Neural cell (in vitro differentiated cells): ENCODE results near the gene EVA1A. TPM values are rescaled to one million over a fixed set of nuclear protein-coding genes. Genes with fewer than 3 reads are reported as not detected.
"Not testable (repeated sequence)": the region's sequence is repeated elsewhere in the genome, so short reads cannot be mapped to it uniquely, and the experiment has no call there.

Source experiments
- H2AFZ ChIP-seq: fragments of 200-600, 300-800 bp; sonication (generic), shearing (Covaris generic); 2 replicates; pipeline ENCODE4 v1.6.0; 2014; ENCODE audit warnings: low read depth, mild to moderate bottlenecking, antibody characterized with exemption, low read length, moderate library complexity
- H3F3A ChIP-seq: fragments of 200-600 bp; shearing (Covaris generic); 2 replicates; pipeline ENCODE4 v1.6.1; 2016; ENCODE audit warnings: mild to moderate bottlenecking, moderate library complexity, mixed read lengths, antibody characterized with exemption, low read length; ENCODE audit not compliant: insufficient read depth, poor library complexity, severe bottlenecking
- H3K27ac ChIP-seq: fragments of 200-600, 300-800 bp; sonication (generic), shearing (Covaris generic); 2 replicates; pipeline ENCODE4 v1.5.1; 2014; ENCODE audit warnings: mild to moderate bottlenecking, low read length, moderate library complexity
- H3K27me3 ChIP-seq: fragments of 300-800, 200-600 bp; sonication (generic), shearing (Covaris generic); 2 replicates; pipeline ENCODE4 v1.6.0; 2014; ENCODE audit warnings: mild to moderate bottlenecking, low read depth, low read length, moderate library complexity; ENCODE audit not compliant: insufficient read depth
- H3K36me3 ChIP-seq: fragments of 300-800, 200-600 bp; sonication (generic), shearing (Covaris generic); 2 replicates; pipeline ENCODE4 v1.5.1; 2014; ENCODE audit warnings: mild to moderate bottlenecking, antibody characterized with exemption, low read length, moderate library complexity; ENCODE audit not compliant: insufficient read depth
- H3K4me2 ChIP-seq: fragments of 300-800, 200-600 bp; sonication (generic), shearing (Covaris generic); 2 replicates; pipeline ENCODE4 v1.6.0; 2014; ENCODE audit warnings: mild to moderate bottlenecking, low read length
- H3K4me3 ChIP-seq: fragments of 300-800, 200-600 bp; sonication (generic), shearing (Covaris generic); 2 replicates; pipeline ENCODE4 v1.5.1; 2014; ENCODE audit warnings: mild to moderate bottlenecking, low read length, moderate library complexity
- H3K79me2 ChIP-seq: fragments of 200-600 bp; shearing (Covaris generic); replicated peaks from 2 replicates; pipeline ENCODE4 v1.6.0; 2014; ENCODE audit warnings: mild to moderate bottlenecking, low read length, moderate library complexity; ENCODE audit not compliant: insufficient read depth
- H3K9ac ChIP-seq: fragments of 300-800, 200-600 bp; sonication (generic), shearing (Covaris generic); 2 replicates; pipeline ENCODE4 v1.6.1; 2016; ENCODE audit warnings: mild to moderate bottlenecking, low read length, mixed read lengths
- H3K9me2 ChIP-seq: fragments of 200-600 bp; shearing (Covaris generic); 2 replicates; pipeline ENCODE4 v1.6.1; 2016; ENCODE audit warnings: mild to moderate bottlenecking, low read length, mixed read lengths; ENCODE audit not compliant: insufficient read depth
- H3K9me3 ChIP-seq: fragments of 200-600, 300-800 bp; sonication (generic), shearing (Covaris generic); 2 replicates; pipeline ENCODE4 v1.6.1; 2016; ENCODE audit warnings: mild to moderate bottlenecking, mixed run types, low read length, moderate library complexity, mixed read lengths
- H4K20me1 ChIP-seq: fragments of 200-600 bp; shearing (Covaris generic); 2 replicates; pipeline ENCODE4 v1.6.1; 2016; ENCODE audit warnings: mild to moderate bottlenecking, mixed run types; ENCODE audit not compliant: insufficient read depth
- EP300 ChIP-seq: fragments of 450-650 bp; conservative IDR thresholded peaks from 2 replicates; pipeline ENCODE4 v1.6.1; 2014; ENCODE audit warnings: antibody characterized with exemption, mild to moderate bottlenecking, moderate library complexity; ENCODE audit not compliant: poor library complexity, severe bottlenecking
- EZH2 ChIP-seq: fragments of 200-600, 300-800 bp; shearing (Covaris generic), sonication (generic); IDR thresholded peaks from 2 replicates; pipeline ENCODE4 v1.6.1; 2014; ENCODE audit warnings: antibody characterized with exemption, low read length, borderline replicate concordance, mild to moderate bottlenecking; ENCODE audit not compliant: insufficient read depth, poor library complexity, severe bottlenecking
- MXI1 ChIP-seq: fragments of 450-650 bp; conservative IDR thresholded peaks from 2 replicates; pipeline ENCODE4 v1.6.1; 2014; ENCODE audit warnings: antibody characterized with exemption, mild to moderate bottlenecking; ENCODE audit not compliant: poor library complexity, severe bottlenecking
- POLR2AphosphoS5 ChIP-seq: IDR thresholded peaks from 2 replicates; pipeline ENCODE4 v1.6.1; 2012
- RAD21 ChIP-seq: fragments of 450-650 bp; conservative IDR thresholded peaks from 2 replicates; pipeline ENCODE4 v1.6.1; 2014; ENCODE audit warnings: antibody characterized with exemption, mild to moderate bottlenecking, moderate library complexity
- SMC3 ChIP-seq: fragments of 450-650 bp; conservative IDR thresholded peaks from 2 replicates; pipeline ENCODE4 v1.6.1; 2014; ENCODE audit warnings: antibody characterized with exemption, mild to moderate bottlenecking, moderate library complexity; ENCODE audit not compliant: poor library complexity
- TAF1 ChIP-seq: IDR thresholded peaks from 2 replicates; pipeline ENCODE4 v1.6.1; 2012; ENCODE audit warnings: low read depth
- polyA plus RNA-seq: library from polyadenylated mRNA; depleted of rRNA; stranded (reverse); fragments of >200 nt; gene quantifications from 2 replicates; pipeline ENCODE4 v1.2.3, GENCODE V29; 2014
- TF ChIP-seq, protein P1 (sequence below): fragments of 450-650 bp; IDR thresholded peaks from 2 replicates; pipeline ENCODE4 v1.5.1; 2014; ENCODE audit warnings: antibody characterized with exemption, mild to moderate bottlenecking, moderate library complexity; ENCODE audit not compliant: poor library complexity, severe bottlenecking

The EVA1A gene
- polyA plus RNA-seq, 1 donor from 2014 or later = not detected

DNA sequence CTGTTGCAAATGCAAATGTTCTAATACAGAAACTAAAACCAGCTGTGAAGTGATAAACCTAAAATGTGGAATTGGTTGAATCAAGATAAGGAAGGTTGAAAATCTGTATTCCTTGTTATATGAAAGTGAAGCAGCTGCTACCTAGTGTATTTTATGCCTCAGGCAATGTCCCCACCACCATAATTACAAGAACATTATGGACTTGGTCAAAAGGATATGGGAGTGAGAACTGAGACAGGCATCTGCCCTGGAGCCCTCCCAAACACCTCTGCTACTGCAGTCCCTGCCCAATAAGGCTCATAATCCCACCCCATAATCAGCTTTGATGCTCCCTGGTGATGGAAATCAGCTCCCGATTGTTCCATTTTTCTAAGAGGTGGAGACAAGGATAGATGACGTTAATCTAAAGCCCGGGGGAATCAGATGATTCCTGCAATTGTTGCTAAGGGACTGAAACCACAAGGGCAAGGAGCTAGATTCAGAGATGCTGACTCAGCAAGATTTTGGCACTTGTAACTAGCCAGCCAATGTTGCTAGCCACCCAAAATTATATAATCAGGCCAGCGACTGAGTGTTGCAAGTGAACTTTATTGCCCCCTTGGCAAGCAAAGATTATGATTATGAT lies 69.5 kb downstream of the EVA1A start:
- no peak overlapping the region for H2AFZ ChIP-seq
- H3K9me3 ChIP-seq = no peaks in the 10 kb centered on the region
- no peak overlapping the region for H3K4me3 ChIP-seq
- no peaks in the 10 kb centered on the region for H3K9me2 ChIP-seq
- no peaks in the 10 kb centered on the region for H3K36me3 ChIP-seq
- H3K9ac ChIP-seq = no peak overlapping the region
- no peak overlapping the region for H3K27ac ChIP-seq
- TF ChIP-seq EP300 = no peak
- TF ChIP-seq POLR2AphosphoS5 = no peak
- no peak for TF ChIP-seq SMC3
- no peaks in the 10 kb centered on the region for H3F3A ChIP-seq
- no peaks in the 10 kb centered on the region for H3K79me2 ChIP-seq
- no peaks in the 10 kb centered on the region for H3K27me3 ChIP-seq
- H3K4me2 ChIP-seq = no peak overlapping the region
- H4K20me1 ChIP-seq = no peaks in the 10 kb centered on the region

DNA sequence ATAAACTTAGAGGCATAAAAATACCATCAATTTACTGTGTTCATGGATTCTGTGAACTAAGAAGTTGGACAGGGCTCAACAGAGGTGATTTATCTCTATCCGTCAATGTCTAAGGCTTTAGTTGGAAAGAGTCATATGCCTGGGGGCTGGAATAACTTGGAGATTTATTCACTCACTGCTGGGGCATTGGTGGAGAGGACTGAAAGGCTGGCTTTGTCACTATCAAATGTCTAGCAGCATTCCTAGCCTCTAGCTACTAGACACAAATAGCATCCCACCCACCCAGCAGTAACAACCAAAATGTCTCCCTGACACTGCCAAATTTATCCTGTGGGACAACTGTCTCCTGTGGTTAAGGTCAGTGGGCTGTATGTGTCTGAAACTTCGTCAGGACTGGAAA lies 71.0 kb downstream of the EVA1A start:
- Histone ChIP-seq H3K4me3 (no peak overlapping the region), H3K27ac (no peak overlapping the region), H4K20me1 (no peaks in the 10 kb centered on the region), H3K36me3 (no peaks in the 10 kb centered on the region), H3K4me2 (no peak overlapping the region), H3K27me3 (no peaks in the 10 kb centered on the region), H3K9me2 (no peaks in the 10 kb centered on the region), H3F3A (no peaks in the 10 kb centered on the region), H3K9me3 (no peaks in the 10 kb centered on the region), H2AFZ (no peak overlapping the region), H3K79me2 (no peaks in the 10 kb centered on the region), H3K9ac (no peak overlapping the region)
- TF ChIP-seq POLR2AphosphoS5 = no peak
- TF ChIP-seq EZH2 = no peak
- TF ChIP-seq, protein P1, sequence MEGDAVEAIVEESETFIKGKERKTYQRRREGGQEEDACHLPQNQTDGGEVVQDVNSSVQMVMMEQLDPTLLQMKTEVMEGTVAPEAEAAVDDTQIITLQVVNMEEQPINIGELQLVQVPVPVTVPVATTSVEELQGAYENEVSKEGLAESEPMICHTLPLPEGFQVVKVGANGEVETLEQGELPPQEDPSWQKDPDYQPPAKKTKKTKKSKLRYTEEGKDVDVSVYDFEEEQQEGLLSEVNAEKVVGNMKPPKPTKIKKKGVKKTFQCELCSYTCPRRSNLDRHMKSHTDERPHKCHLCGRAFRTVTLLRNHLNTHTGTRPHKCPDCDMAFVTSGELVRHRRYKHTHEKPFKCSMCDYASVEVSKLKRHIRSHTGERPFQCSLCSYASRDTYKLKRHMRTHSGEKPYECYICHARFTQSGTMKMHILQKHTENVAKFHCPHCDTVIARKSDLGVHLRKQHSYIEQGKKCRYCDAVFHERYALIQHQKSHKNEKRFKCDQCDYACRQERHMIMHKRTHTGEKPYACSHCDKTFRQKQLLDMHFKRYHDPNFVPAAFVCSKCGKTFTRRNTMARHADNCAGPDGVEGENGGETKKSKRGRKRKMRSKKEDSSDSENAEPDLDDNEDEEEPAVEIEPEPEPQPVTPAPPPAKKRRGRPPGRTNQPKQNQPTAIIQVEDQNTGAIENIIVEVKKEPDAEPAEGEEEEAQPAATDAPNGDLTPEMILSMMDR = no peak
- TF ChIP-seq RAD21 = no peak
- TF ChIP-seq EP300 = no peak
- no peak for TF ChIP-seq SMC3

DNA sequence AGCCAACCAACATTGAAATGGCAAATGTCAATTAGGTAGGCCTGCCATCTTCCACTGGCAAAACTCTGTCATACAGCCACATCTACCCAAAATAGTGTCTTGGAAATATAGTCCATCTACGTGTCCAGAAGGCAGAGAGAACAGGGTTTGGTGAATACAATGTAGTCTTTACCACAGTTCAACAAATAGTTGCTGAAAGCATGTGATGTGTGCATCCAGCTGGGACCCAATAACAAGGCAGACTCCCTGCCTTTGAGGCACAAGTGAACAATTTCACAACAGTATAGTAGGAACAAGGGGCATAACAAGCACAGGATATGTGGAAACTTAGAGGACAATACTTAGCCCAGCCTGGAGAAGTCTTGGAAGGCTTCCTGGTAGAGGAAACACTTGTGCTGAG lies 72.6 kb downstream of the EVA1A start:
- H3K9me2 ChIP-seq = no peaks in the 10 kb centered on the region
- H3F3A ChIP-seq = no peaks in the 10 kb centered on the region
- H3K9me3 ChIP-seq = no peaks in the 10 kb centered on the region
- H3K27me3 ChIP-seq = no peaks in the 10 kb centered on the region
- no peak overlapping the region for H3K27ac ChIP-seq
- no peak for TF ChIP-seq MXI1
- TF ChIP-seq TAF1 = no peak
- TF ChIP-seq EZH2 = no peak
- TF ChIP-seq SMC3 = no peak
- no peak for TF ChIP-seq EP300
- no peak for TF ChIP-seq POLR2AphosphoS5
- TF ChIP-seq, protein P1 = no peak
- no peaks in the 10 kb centered on the region for H4K20me1 ChIP-seq
- no peak overlapping the region for H3K4me2 ChIP-seq
- no peak overlapping the region for H2AFZ ChIP-seq
- H3K4me3 ChIP-seq = no peak overlapping the region
- H3K9ac ChIP-seq = no peak overlapping the region
- H3K36me3 ChIP-seq = no peaks in the 10 kb centered on the region
- H3K79me2 ChIP-seq = no peaks in the 10 kb centered on the region

DNA sequence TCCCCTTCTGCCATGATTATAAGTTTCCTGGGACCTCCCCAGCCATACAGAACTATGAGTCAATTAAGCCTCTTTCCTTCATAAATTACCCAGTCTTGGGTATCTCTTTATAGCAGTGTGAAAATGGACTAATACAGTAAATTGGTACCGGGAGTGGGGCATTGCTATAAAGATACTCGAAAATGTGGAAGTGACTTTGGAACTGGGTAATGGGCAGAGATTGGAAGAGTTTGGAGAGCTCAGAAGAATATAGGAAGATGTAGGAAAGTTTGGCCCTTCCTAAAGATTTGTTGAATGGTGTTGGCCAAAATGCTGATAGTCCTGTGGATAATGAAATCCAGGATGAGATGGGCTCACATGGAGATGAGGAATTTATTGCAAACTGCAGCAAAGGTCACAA lies 74.0 kb downstream of the EVA1A start:
- not testable (repeated sequence) for H3K27me3 ChIP-seq, H3K27ac ChIP-seq, H3F3A ChIP-seq, H2AFZ ChIP-seq, H4K20me1 ChIP-seq, H3K9me3 ChIP-seq, H3K79me2 ChIP-seq, H3K4me2 ChIP-seq, H3K36me3 ChIP-seq, H3K4me3 ChIP-seq, H3K9me2 ChIP-seq, H3K9ac ChIP-seq
